B cell (primary cell): Measurements from ENCODE around the gene LTBP2. TPM values are rescaled to one million over a fixed set of nuclear protein-coding genes. Genes with fewer than 3 reads are reported as not detected.

Source experiments
- ATAC-seq: fragments of 200-7000 bp; cut with Tn5 transposase; one replicate; pipeline ENCODE4 v1.10.0; 2021; ENCODE audit warnings: low read depth, mild to moderate bottlenecking, moderate number of reproducible peaks, moderate library complexity
- CTCF ChIA-PET: fragments of 350-600 bp; sonication (Branson Sonifier 250); formaldehyde crosslinking; loops from one replicate; lab custom pipeline; 2021; ENCODE audit warnings: antibody characterized with exemption, inconsistent platforms; lab: Charles Lee
- POLR2A ChIA-PET: fragments of 350-600 bp; sonication (Branson Sonifier 250); formaldehyde crosslinking; loops from one replicate; lab custom pipeline; 2021; ENCODE audit warnings: antibody characterized with exemption; lab: Charles Lee
- DNase-seq: peaks from one replicate; pipeline ENCODE4 v3.0.0; 2013
- H2AFZ ChIP-seq: 2 replicates; pipeline ENCODE4 v1.6.1; 2012; ENCODE audit warnings: mild to moderate bottlenecking, low read depth, low read length; ENCODE audit not compliant: insufficient read depth, poor library complexity, severe bottlenecking
- H3K27ac ChIP-seq, 2 donors: 1 replicate in 1 of 2; 2 replicates in 1 of 2; pipeline ENCODE4 v1.5.1; 2012 to 2013; ENCODE audit warnings: low read length in 2 of 2, mild to moderate bottlenecking in 2 of 2, moderate library complexity in 1 of 2
- H3K27me3 ChIP-seq, 4 experiments: fragments of 200-600 bp in 1 of 4; sonication (generic) in 1 of 4; replicated peaks in 1 of 4; 1 replicate in 2 of 4; 2 replicates in 2 of 4; pipeline versions ENCODE4 v1.6.1 to v1.7.0; 2013 to 2016; ENCODE audit warnings: low read length in 3 of 4, mild to moderate bottlenecking in 2 of 4, mixed read lengths in 1 of 4, moderate library complexity in 1 of 4; ENCODE audit not compliant: insufficient read depth in 4 of 4, control insufficient read depth in 3 of 4; ENCODE audit errors: control extremely low read depth in 1 of 4
- H3K36me3 ChIP-seq, 2 experiments: replicated peaks in 1 of 2; 1 replicate in 1 of 2; 2 replicates in 1 of 2; pipeline versions ENCODE4 v1.6.1 to v1.7.1; 2013; ENCODE audit warnings: low read length in 1 of 2; ENCODE audit not compliant: insufficient read depth in 2 of 2, control insufficient read depth in 1 of 2; ENCODE audit errors: control extremely low read depth in 1 of 2, extremely low read depth in 1 of 2
- H3K4me1 ChIP-seq, 2 donors: fragments of 200-600 bp in 1 of 2; sonication (generic) in 1 of 2; 1 replicate in 1 of 2; 2 replicates in 1 of 2; pipeline versions ENCODE4 v1.5.1 to v1.6.1; 2013 to 2017; ENCODE audit warnings: low read length in 2 of 2; ENCODE audit not compliant: control insufficient read depth in 2 of 2, insufficient read depth in 2 of 2
- H3K4me2 ChIP-seq: replicated peaks from 2 replicates; pipeline ENCODE3; 2012; ENCODE audit warnings: mild to moderate bottlenecking, low read depth, low read length; ENCODE audit not compliant: poor library complexity, severe bottlenecking
- H3K4me3 ChIP-seq, 5 experiments: fragments of 200-600 bp in 1 of 5; sonication (generic) in 1 of 5; 1 replicate in 3 of 5; 2 replicates in 2 of 5; pipeline versions ENCODE4 v1.5.1 to v1.7.0; 2011 to 2016; ENCODE audit warnings: low read length in 4 of 5, mild to moderate bottlenecking in 4 of 5, low read depth in 2 of 5, control low read depth in 1 of 5, moderate library complexity in 1 of 5; ENCODE audit not compliant: insufficient read depth in 1 of 5; ENCODE audit errors: control extremely low read depth in 1 of 5, extremely low read depth in 1 of 5
- H3K79me2 ChIP-seq: fragments of 200-600 bp; sonication (generic); one replicate; pipeline ENCODE4 v1.6.0; 2016; ENCODE audit warnings: low read length; ENCODE audit not compliant: control insufficient read depth, insufficient read depth
- H3K9ac ChIP-seq: fragments of 200-600 bp; sonication (generic); 2 replicates; pipeline ENCODE4 v1.6.1; 2017; ENCODE audit warnings: mild to moderate bottlenecking, low read length, moderate library complexity
- H3K9me3 ChIP-seq, 3 donors: one replicate each; pipeline versions ENCODE4 v1.6.1 to v1.7.1; 2013; ENCODE audit warnings: low read length in 2 of 3; ENCODE audit not compliant: control insufficient read depth in 2 of 3, insufficient read depth in 1 of 3; ENCODE audit errors: control extremely low read depth in 1 of 3
- H4K20me1 ChIP-seq: 2 replicates; pipeline ENCODE4 v1.6.0; 2012; ENCODE audit warnings: mild to moderate bottlenecking, low read length; ENCODE audit not compliant: insufficient read depth, control insufficient read depth, poor library complexity, severe bottlenecking
- H3K27ac Mint-ChIP-seq: one replicate; pipeline ENCODE4 v1.8.0; 2021; ENCODE audit warnings: mixed read lengths
- H3K27me3 Mint-ChIP-seq: one replicate; pipeline ENCODE4 v1.8.0; 2021; ENCODE audit warnings: mixed read lengths
- H3K4me1 Mint-ChIP-seq: one replicate; pipeline ENCODE4 v1.8.0; 2021; ENCODE audit warnings: mixed read lengths
- H3K4me3 Mint-ChIP-seq: one replicate; pipeline ENCODE4 v1.8.0; 2021; ENCODE audit warnings: mixed read lengths
- H3K9me3 Mint-ChIP-seq: one replicate; pipeline ENCODE4 v1.8.0; 2022; ENCODE audit warnings: mixed read lengths; ENCODE audit not compliant: insufficient read depth
- EZH2 ChIP-seq: IDR thresholded peaks from 2 replicates; pipeline ENCODE4 v1.6.1; 2012; ENCODE audit warnings: borderline replicate concordance, low read depth, mild to moderate bottlenecking, moderate library complexity, low read length; ENCODE audit not compliant: insufficient read depth, poor library complexity, severe bottlenecking
- WGBS: methylation state at CpG from one replicate; pipeline ENCODE4 v1.1.5; 2013; ENCODE audit warnings: missing lambda C conversion rate; ENCODE audit not compliant: insufficient coverage; 5-methylcytosine and 5-hydroxymethylcytosine counted together
- intact Hi-C: fragments of 100-400 bp; cut with micrococcal nuclease; formaldehyde crosslinking; loops from one replicate; pipeline ENCODE4 v1.10.0; 2022
- polyA plus RNA-seq: library from polyadenylated mRNA; depleted of rRNA; stranded (reverse); fragments of >200 nt; gene quantifications from 2 replicates; pipeline ENCODE4 v1.2.3, GENCODE V29; 2012
- total RNA-seq, 2 donors: library from RNA; stranded (reverse); fragments of 120-200 nt in 1 of 2; gene quantifications; 1 replicate in 1 of 2; 2 replicates in 1 of 2; pipeline versions ENCODE4 v1.2.3 to v1.2.4, GENCODE V29; 2013 to 2022
- TF ChIP-seq, protein P1 (sequence below): fragments of 200-600 bp; IDR thresholded peaks from one replicate; pipeline ENCODE4 v1.8.0; 2022; ENCODE audit warnings: antibody characterized with exemption, mild to moderate bottlenecking

LTBP2 gene
- total and polyA plus RNA-seq, 2 donors (not counting 1 experiment from before 2014, with no cell fraction given) = 0.12 to 0.22 TPM

DNA sequence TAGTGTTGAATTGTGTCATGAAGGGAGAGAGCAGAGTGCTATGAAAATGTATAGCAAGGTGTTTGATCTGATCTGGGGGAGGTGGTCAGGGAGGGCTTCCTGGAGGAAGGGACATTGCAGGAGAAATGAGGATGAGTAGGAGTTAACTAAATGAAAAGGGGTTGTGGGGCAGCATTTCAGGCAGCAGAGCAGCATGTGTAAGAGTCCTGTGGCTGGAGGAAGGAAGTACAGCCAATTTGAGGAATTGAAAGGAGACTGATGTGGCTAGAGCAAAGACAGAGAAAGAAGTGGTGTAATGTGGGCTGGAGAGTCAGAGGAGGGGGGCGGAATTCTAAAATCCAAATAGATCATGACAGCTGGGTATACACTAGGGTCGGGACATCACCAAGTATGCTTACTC is 139.4 kb downstream of the LTBP2 start:
- H3K4me1 ChIP-seq = no peaks in the 10 kb centered on the region
- no peaks in the 10 kb centered on the region for H3K79me2 ChIP-seq
- no peaks in the 10 kb centered on the region for H3K9me3 ChIP-seq
- no peak overlapping the region for H3K27ac ChIP-seq
- H3K4me3 ChIP-seq = no peak overlapping the region
- ATAC-seq = no peak
- Mint-ChIP-seq H3K27ac (no peak overlapping the region), H3K4me3 (no peak overlapping the region), H3K9me3 (no peaks in the 10 kb centered on the region), H3K27me3 (no peaks in the 10 kb centered on the region), H3K4me1 (no peaks in the 10 kb centered on the region)
- 100% methylated on average over 1 of the region's 2 CpGs for WGBS
- no peak overlapping the region for H3K9ac ChIP-seq
- H2AFZ ChIP-seq = no peak overlapping the region
- H4K20me1 ChIP-seq = no peaks in the 10 kb centered on the region
- H3K27me3 ChIP-seq = no peaks in the 10 kb centered on the region
- H3K36me3 ChIP-seq = peaks cover 0 to 18% of the 10 kb centered on the region in 2 experiments
- DNase-seq = no peak
- CTCF ChIA-PET = no interaction called here
- POLR2A ChIA-PET = no interaction called here
- TF ChIP-seq EZH2 = no peak
- TF ChIP-seq, protein P1, sequence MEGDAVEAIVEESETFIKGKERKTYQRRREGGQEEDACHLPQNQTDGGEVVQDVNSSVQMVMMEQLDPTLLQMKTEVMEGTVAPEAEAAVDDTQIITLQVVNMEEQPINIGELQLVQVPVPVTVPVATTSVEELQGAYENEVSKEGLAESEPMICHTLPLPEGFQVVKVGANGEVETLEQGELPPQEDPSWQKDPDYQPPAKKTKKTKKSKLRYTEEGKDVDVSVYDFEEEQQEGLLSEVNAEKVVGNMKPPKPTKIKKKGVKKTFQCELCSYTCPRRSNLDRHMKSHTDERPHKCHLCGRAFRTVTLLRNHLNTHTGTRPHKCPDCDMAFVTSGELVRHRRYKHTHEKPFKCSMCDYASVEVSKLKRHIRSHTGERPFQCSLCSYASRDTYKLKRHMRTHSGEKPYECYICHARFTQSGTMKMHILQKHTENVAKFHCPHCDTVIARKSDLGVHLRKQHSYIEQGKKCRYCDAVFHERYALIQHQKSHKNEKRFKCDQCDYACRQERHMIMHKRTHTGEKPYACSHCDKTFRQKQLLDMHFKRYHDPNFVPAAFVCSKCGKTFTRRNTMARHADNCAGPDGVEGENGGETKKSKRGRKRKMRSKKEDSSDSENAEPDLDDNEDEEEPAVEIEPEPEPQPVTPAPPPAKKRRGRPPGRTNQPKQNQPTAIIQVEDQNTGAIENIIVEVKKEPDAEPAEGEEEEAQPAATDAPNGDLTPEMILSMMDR = no peak
- intact Hi-C loops = no loop called here
- H3K4me2 ChIP-seq = no peak overlapping the region

DNA sequence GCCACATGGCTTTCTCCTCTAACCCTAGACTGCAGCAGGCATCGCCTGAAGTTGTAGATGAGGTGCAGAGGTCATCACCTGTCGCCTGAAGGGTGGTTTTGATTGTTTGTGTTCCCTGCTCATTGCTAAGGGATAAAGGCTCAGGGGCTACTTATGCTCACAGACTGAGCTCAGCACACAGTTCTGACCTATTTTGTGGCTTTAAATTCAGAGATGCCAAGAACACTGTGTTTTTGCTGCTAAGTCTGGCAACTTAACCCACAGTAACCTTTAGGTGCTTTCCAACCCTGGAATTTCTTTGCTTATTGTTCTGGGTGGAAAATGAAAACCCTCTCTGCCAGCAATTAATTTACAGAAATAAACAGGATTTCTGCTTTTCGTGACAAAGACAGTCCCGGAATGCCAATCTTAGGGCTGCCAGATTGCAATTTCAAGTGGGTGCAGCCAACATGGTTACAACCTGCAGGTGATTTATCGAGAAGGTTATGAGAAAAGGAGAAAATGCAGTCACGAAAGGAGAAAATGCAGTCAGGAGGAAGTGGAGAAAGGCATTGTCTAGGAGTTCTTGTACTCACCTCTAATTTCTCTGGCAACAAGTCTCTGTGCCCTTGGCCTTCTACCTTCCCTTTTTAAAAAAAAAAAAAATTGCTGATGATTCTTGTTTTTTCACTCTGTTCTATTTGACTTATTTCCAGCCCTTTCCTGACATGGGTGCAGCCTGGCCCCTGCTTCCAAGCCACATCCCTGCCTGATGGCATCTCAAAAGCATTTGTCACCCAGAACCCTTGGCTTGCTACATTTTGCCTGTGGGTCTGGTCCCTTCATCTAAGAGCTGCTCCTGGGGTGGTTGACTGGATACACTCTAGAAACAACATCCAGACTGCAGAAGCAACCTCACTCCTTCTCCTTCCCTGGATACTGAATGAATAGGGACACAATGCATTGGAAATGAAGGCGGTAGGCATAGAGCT is 142.2 kb downstream of the LTBP2 start:
- Histone ChIP-seq H3K4me1 (no peaks in the 10 kb centered on the region), H3K79me2 (no peaks in the 10 kb centered on the region), H3K27ac (no peak overlapping the region), H3K36me3 (peaks cover 0 to 11% of the 10 kb centered on the region in 2 experiments), H4K20me1 (no peaks in the 10 kb centered on the region), H3K27me3 (no peaks in the 10 kb centered on the region), H3K9ac (no peak overlapping the region), H2AFZ (no peak overlapping the region), H3K4me3 (no peak overlapping the region), H3K4me2 (no peak overlapping the region), H3K9me3 (no peaks in the 10 kb centered on the region)
- no peak for DNase-seq
- TF ChIP-seq, protein P1 = no peak
- no peak for TF ChIP-seq EZH2
- 100% methylated on average over 3 of the region's 7 CpGs for WGBS
- ChIA-PET CTCF (no interaction called here), POLR2A (no interaction called here)
- Mint-ChIP-seq H3K4me1 (no peaks in the 10 kb centered on the region), H3K4me3 (no peak overlapping the region), H3K9me3 (no peaks in the 10 kb centered on the region), H3K27me3 (no peaks in the 10 kb centered on the region), H3K27ac (no peak overlapping the region)
- no peak for ATAC-seq
- intact Hi-C loops = no loop called here
